GM10266 (cell line): Measurements from ENCODE around the gene SBF1.

Source experiments
- DNase-seq: peaks from one replicate; pipeline ENCODE4 v3.0.0; 2012; ENCODE audit errors: extremely low spot score
- CTCF ChIP-seq: IDR thresholded peaks from 2 replicates; pipeline ENCODE4 v1.5.1; 2012; ENCODE audit warnings: mild to moderate bottlenecking, low read depth; ENCODE audit not compliant: control insufficient read depth, insufficient read depth; ENCODE audit errors: missing control alignments

The SBF1 gene

GRCh38 chr22:50473855-50474671 is 772 bp downstream of the SBF1 start:
- TF ChIP-seq CTCF = peak; percentile 6
- DNase-seq = no peak

GRCh38 chr22:50473088-50473487 is 1.7 kb downstream of the SBF1 start:
- TF ChIP-seq CTCF = peak; percentile 54
- DNase-seq = no peak

GRCh38 chr22:50471962-50472361 is 2.9 kb downstream of the SBF1 start:
- no peak for TF ChIP-seq CTCF
- no peak for DNase-seq

GRCh38 chr22:50471197-50471847 is 3.5 kb downstream of the SBF1 start:
- no peak for DNase-seq
- no peak for TF ChIP-seq CTCF

GRCh38 chr22:50470491-50470890 is 4.3 kb downstream of the SBF1 start:
- no peak for DNase-seq
- no peak for TF ChIP-seq CTCF

- DNase-seq = peak; percentile 92
- TF ChIP-seq CTCF = no peak
These were observed 5.2 kb downstream of the SBF1 start for GRCh38 chr22:50469377-50470305.
